HL-60 (cell line): Measurements from ENCODE around the gene MED15.

Experiments
- DNase-seq, 2 experiments: peaks; one replicate each; pipeline ENCODE4 v3.0.0-alpha.2; 2010 to 2020; ENCODE audit warnings: low read depth in 1 of 2, low spot score in 1 of 2
- H3K27ac ChIP-seq: fragments of 250-450 bp; sonication (Bioruptor Pico); replicated peaks from 2 replicates; pipeline ENCODE4 v1.5.1; 2020; ENCODE audit warnings: mild to moderate bottlenecking, moderate library complexity
- H3K27me3 ChIP-seq: fragments of 250-450 bp; sonication (Bioruptor Pico); 2 replicates; pipeline ENCODE4 v1.5.1; 2021; ENCODE audit warnings: mild to moderate bottlenecking, moderate library complexity; ENCODE audit not compliant: insufficient read depth, poor library complexity, severe bottlenecking
- H3K4me3 ChIP-seq: replicated peaks from 2 replicates; pipeline ENCODE4 v1.5.1; 2011; ENCODE audit warnings: mild to moderate bottlenecking, control low read depth, low read length; ENCODE audit not compliant: insufficient read depth
- GABPA ChIP-seq: IDR thresholded peaks from 2 replicates; pipeline ENCODE4 v1.6.1; 2012; ENCODE audit warnings: low read depth
- POLR2AphosphoS5 ChIP-seq: IDR thresholded peaks from 2 replicates; pipeline ENCODE4 v1.6.1; 2012; ENCODE audit warnings: low read depth
- SPI1 ChIP-seq: IDR thresholded peaks from 2 replicates; pipeline ENCODE4 v1.6.1; 2012; ENCODE audit warnings: low read depth, mild to moderate bottlenecking, borderline replicate concordance
- TF ChIP-seq, protein P1 (sequence below): IDR thresholded peaks from 2 replicates; pipeline ENCODE4 v1.6.1; 2012; ENCODE audit warnings: low read depth; ENCODE audit not compliant: insufficient replicate concordance
- TF ChIP-seq, protein P2 (sequence below): IDR thresholded peaks from one replicate; pipeline ENCODE4 v1.5.1; 2011; ENCODE audit warnings: low read length, control low read depth, inconsistent platforms; ENCODE audit not compliant: insufficient read depth

The MED15 gene

GRCh38 chr22:20571078-20571503, 63.7 kb downstream of the MED15 start:
- no peak for TF ChIP-seq SPI1
- TF ChIP-seq, protein P1, sequence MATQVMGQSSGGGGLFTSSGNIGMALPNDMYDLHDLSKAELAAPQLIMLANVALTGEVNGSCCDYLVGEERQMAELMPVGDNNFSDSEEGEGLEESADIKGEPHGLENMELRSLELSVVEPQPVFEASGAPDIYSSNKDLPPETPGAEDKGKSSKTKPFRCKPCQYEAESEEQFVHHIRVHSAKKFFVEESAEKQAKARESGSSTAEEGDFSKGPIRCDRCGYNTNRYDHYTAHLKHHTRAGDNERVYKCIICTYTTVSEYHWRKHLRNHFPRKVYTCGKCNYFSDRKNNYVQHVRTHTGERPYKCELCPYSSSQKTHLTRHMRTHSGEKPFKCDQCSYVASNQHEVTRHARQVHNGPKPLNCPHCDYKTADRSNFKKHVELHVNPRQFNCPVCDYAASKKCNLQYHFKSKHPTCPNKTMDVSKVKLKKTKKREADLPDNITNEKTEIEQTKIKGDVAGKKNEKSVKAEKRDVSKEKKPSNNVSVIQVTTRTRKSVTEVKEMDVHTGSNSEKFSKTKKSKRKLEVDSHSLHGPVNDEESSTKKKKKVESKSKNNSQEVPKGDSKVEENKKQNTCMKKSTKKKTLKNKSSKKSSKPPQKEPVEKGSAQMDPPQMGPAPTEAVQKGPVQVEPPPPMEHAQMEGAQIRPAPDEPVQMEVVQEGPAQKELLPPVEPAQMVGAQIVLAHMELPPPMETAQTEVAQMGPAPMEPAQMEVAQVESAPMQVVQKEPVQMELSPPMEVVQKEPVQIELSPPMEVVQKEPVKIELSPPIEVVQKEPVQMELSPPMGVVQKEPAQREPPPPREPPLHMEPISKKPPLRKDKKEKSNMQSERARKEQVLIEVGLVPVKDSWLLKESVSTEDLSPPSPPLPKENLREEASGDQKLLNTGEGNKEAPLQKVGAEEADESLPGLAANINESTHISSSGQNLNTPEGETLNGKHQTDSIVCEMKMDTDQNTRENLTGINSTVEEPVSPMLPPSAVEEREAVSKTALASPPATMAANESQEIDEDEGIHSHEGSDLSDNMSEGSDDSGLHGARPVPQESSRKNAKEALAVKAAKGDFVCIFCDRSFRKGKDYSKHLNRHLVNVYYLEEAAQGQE = no peak
- TF ChIP-seq, protein P2, sequence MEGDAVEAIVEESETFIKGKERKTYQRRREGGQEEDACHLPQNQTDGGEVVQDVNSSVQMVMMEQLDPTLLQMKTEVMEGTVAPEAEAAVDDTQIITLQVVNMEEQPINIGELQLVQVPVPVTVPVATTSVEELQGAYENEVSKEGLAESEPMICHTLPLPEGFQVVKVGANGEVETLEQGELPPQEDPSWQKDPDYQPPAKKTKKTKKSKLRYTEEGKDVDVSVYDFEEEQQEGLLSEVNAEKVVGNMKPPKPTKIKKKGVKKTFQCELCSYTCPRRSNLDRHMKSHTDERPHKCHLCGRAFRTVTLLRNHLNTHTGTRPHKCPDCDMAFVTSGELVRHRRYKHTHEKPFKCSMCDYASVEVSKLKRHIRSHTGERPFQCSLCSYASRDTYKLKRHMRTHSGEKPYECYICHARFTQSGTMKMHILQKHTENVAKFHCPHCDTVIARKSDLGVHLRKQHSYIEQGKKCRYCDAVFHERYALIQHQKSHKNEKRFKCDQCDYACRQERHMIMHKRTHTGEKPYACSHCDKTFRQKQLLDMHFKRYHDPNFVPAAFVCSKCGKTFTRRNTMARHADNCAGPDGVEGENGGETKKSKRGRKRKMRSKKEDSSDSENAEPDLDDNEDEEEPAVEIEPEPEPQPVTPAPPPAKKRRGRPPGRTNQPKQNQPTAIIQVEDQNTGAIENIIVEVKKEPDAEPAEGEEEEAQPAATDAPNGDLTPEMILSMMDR = no peak
- Histone ChIP-seq H3K4me3 (no peak overlapping the region), H3K27ac (no peak overlapping the region), H3K27me3 (no peaks in the 10 kb centered on the region)
- DNase-seq = no peak

- TF ChIP-seq GABPA (no peak), POLR2AphosphoS5 (no peak), SPI1 (no peak)
- TF ChIP-seq, protein P2 = peak; percentile 64
- DNase-seq = peak in 1 of 2 experiments; percentile 36
- H3K27me3 ChIP-seq = no peaks in the 10 kb centered on the region
- H3K4me3 ChIP-seq = no peak overlapping the region
- H3K27ac ChIP-seq = no peak overlapping the region
Measured at GRCh38 chr22:20571531-20572007, 64.2 kb downstream of the MED15 start.

GRCh38 chr22:20572132-20572802, 64.9 kb downstream of the MED15 start:
- no peaks in the 10 kb centered on the region for H3K27me3 ChIP-seq
- TF ChIP-seq SPI1 (no peak), POLR2AphosphoS5 (no peak), GABPA (no peak)
- TF ChIP-seq, protein P1 = no peak
- TF ChIP-seq, protein P2 = no peak
- no peak overlapping the region for H3K27ac ChIP-seq
- no peak overlapping the region for H3K4me3 ChIP-seq
- DNase-seq = no peak

GRCh38 chr22:20573176-20573832, 65.9 kb downstream of the MED15 start:
- Histone ChIP-seq H3K27me3 (no peaks in the 10 kb centered on the region), H3K4me3 (no peak overlapping the region), H3K27ac (no peak overlapping the region)
- TF ChIP-seq, protein P1 = no peak
- TF ChIP-seq GABPA (no peak), POLR2AphosphoS5 (no peak), SPI1 (no peak)
- TF ChIP-seq, protein P2 = no peak
- DNase-seq = no peak
